HG03439 (cell line): ENCODE results near the gene C12orf57.
A peak's percentile ranks its signal among the peaks of the same experiment; 100 is the strongest.
"Not testable (repeated sequence)": the region's sequence is repeated elsewhere in the genome, so short reads cannot be mapped to it uniquely, and the experiment has no call there.

Experiments used
- ATAC-seq: cut with Tn5 transposase; IDR thresholded peaks from one replicate; pipeline ENCODE4 v1.9.1; 2021; ENCODE audit warnings: mild to moderate bottlenecking, moderate library complexity; ENCODE audit not compliant: unreplicated experiment

Gene C12orf57, protein sequence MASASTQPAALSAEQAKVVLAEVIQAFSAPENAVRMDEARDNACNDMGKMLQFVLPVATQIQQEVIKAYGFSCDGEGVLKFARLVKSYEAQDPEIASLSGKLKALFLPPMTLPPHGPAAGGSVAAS

DNA sequence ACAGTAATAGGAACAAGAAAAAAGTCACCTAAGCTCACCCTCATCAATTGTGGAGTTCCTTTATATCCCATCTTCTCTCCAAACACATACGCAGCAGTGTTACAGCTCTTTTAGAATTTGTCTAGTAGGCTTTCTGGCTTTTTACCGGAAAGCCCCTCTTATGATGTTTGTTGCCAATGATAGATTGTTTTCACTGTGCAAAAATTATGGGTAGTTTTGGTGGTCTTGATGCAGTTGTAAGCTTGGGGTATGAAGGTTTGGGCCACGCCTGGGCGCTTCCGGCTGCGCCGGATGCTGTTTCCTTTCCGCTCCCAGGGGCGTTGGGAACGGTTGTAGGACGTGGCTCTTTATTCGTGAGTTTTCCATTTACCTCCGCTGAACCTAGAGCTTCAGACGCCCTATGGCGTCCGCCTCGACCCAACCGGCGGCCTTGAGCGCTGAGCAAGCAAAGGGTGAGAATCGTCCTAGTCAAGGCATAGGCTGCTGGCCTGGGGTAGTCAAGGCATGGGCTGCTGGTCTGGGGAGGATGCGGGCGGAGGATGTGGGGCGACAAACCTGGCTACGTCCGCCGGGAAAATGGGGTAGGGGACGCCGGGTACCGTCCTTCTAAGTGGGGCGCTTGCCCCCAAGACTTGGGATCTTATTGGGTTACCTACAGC lies at the start of gene C12orf57, which contains the start of gene RNU7-1:
TSS of gene C12orf57 (plus strand) at position 301 of the 659 bp plus-strand sequence. CDS start at position 401, 100 bp downstream.
TSS of gene RNU7-1 (plus strand) at position 95 of the 659 bp plus-strand sequence.
- ATAC-seq: peak; percentile 39

DNA sequence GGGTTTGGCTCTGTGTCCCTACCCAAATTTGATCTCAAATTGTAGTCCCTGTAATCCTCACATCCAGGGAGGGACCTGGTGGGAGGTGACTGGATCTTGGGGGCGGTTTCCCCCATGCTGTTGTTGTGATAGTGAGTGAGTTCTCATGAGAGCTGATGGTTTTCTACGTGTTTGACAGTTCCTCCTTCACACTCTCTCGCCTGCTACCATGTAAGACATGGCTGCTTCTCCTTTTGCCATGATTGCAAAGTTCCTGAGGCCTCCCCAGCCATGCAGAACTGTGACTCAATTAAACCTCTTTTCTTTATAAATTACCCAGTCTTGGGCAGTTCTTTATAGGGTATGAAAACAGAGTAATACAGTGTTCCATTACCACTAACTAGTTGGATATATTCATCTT lies 49.5 kb upstream of the C12orf57 start:
- no peak for ATAC-seq

DNA sequence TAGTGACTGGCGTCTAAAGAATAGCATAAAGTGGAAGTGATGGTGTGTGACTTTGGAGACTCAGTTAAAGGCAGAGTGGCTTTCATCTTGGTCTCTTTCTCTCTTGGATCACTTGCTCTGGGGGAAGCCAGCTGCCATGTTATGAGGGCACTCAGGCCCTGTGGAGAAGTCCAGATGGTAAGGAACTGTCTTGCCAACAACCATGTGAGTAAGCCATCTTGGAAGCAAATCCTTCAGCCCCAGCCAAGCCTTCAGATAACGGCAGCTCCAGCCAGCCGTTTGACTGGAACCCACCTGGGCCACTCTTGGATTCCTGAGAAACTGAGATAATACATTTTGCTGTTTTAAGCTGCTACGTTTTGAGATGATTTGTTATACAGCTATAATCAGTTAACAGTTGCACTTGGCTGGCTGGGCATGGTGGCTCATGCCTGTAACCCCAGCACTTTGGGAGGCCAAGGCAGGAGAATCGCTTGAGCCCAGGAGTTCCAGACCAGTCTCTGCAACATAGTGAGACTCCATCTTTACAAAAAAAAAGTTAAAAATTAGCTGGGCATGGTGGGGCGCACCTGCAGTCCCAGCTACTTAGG lies 46.9 kb upstream of the C12orf57 start:
- ATAC-seq: no peak

DNA sequence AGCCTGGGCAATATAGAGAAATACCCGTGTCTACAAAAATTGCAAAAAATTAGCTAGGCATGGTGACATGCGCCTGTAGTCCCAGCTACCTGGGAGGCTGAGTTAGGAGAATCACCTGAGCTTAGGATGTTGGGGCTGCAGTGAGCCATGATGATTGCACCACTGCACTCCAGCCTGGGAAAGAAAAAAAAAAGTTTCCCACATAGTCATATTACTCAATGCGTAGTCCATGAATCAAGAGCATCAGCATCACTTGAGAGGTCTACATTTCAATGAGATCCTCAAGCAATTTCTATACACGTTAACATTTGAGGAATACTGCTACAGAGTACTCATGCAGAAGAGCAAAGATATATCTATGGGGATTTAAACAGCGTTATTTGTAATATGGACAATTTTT lies 44.4 kb upstream of the C12orf57 start:
- no peak for ATAC-seq

DNA sequence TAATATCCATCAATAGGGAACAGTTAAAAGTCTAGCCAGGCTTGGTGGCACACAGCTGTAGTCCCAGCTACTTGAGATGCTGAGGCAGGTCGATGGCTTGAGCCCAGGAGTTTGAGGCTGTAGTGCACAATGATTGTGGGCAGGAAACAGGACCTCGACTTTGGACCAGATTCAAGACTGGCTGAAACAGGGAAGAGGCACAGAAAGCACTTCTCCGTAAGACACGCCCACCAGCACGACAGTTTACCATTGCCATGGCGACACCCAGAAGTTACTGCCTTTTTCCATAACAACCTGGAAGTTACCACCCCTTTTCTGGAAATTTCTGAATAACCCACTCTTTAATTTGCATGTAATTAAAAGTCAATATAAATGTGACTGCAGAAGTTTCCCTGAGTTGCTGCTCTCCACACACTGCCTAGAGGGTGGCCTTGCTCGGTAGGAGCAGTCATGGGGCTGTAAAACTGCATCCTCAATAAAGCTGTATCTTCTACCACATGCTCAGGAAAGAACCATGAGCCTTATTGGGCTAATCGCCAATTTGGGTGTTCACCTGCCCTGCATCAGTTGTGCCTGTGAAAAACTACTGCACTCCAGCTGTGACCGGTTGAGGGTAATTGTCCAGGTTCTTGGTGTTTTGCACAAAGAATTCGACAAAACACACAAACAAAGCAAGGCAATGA lies 43.8 kb upstream of the C12orf57 start:
- ATAC-seq: no peak

DNA sequence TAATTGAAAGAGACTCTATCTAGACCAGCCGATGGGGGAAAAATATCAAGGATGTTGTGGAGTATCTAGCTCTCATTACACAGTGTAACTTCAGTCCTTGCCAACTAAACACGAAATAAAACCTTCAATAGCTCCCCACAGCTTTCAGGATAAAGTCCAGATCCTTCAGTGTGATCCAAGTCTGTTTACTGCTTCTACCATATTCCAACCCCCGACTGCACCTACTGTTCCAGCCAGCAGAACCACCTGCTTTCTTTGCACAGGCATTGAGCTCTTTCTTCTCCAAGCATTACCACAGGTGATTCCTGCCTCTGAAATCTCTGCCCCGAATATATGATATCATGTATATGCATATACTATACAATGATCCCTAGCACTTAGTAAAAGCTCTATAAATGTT lies 41.4 kb upstream of the C12orf57 start:
- ATAC-seq: no peak

DNA sequence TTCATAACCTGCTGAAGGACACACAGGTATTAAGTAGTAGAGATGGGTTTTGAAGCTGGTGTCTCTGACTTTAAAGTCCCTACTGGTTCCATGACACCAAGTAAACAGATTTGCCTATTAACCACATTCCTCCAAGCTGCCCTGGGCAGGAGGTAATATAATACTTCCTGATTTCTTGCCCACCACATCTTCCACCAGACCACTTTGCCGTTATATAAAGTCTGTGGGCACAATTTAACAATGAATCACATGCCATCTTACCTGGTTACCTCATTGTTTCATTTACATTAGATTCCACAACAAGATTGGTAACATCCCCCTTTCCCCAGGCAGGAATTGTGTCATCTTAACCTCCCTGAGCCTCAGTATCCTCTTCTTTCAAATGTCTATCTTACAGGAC lies 40.1 kb upstream of the C12orf57 start:
- no peak for ATAC-seq

DNA sequence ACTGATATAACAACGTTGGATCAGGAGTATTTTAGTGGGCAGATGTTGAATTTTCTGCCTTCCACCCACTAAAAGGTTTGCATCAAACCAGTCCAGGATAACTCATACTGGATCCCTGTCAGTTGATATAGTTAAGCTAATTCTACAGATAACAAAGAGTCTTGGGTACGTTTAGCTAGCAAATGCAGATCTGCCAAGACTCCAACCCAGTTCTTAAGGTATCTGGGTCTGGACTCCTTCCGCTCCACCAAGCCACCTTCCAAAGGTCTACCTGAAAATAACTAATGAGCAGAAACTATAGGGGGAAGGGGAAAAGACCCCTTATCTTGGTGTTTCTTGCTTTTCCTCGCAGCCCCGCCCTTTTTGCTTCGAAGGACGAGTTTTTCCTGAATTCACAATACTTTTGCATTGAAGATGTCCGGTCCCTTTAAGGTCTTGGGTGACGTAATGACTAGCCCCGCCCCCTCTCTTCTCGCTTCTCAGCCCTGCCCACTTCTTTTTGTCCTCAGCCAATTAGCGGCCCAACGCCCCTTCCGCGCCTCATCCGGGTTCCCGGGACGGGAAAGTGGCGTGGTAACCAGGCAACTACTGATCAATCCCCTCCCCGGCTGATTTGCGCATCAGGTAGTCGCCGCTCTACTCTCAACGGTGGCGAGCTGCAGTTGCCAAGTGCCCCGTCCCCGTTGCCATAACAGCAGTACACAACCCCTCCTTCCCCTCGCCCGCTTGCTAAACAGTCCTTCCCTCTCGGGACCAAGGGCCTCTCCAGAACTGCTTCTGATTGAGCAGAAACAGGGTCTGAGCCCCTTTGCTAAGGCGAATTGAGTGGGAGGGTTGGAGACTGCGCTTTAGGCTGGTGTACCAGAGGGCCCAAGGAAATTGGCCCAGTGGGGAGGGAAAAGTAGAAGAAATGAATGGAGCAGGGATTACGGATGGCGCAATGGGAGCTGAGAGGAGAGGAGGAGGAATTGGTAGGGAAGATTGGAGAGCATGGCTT lies 39.2 kb upstream of the C12orf57 start, which contains the start of gene LRRC23:
TSS of gene LRRC23 (plus strand) at position 543 of the 997 bp plus-strand sequence. CDS start 812 bp downstream, outside the sequence.
- ATAC-seq: peak; percentile 96

DNA sequence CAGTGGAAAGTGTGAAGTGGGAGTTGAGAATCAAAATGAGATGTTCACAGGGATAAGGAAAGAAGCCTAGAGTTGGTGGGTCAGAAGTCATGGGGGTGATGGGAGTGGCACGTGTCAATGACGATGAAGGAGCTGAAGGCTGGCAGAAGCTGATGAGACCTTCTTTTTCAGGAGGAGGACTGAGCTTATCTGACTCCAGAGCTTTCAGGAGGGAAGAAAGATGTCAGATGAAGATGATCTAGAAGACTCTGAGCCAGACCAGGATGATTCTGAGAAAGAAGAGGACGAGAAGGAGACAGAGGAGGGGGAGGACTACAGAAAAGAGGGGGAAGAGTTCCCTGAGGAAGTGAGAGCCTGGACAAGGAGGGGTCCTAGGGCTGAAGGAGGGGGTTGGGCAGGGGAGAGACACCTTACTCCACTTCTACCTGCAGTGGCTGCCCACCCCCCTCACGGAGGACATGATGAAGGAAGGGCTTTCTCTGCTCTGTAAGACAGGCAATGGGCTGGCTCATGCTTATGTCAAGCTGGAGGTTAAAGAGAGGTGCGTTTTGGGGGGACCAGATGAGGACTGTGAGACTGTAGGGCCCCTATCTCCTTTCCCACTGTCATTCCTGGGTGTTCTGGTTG lies 38.3 kb upstream of the C12orf57 start:
- ATAC-seq: no peak

DNA sequence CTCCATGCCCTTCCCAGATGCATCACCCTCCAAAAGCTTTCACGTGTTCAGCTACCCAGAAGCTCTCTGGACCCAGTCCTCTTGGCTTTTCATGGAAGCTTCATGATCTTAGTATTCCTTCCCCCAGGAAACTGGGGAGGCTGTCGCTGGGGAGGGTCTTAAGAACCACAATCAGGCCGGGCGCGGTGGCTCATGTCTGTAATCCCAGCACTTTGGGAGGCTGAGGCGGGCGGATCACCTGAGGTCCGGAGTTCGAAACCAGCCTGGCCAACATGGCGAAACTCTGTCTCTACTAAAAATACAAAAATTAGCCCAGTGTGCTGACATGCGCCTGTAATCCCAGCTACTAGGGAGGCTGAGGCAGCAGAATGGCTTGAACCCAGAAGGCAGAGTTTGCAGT lies 35.7 kb upstream of the C12orf57 start:
- not testable (repeated sequence) for ATAC-seq

DNA sequence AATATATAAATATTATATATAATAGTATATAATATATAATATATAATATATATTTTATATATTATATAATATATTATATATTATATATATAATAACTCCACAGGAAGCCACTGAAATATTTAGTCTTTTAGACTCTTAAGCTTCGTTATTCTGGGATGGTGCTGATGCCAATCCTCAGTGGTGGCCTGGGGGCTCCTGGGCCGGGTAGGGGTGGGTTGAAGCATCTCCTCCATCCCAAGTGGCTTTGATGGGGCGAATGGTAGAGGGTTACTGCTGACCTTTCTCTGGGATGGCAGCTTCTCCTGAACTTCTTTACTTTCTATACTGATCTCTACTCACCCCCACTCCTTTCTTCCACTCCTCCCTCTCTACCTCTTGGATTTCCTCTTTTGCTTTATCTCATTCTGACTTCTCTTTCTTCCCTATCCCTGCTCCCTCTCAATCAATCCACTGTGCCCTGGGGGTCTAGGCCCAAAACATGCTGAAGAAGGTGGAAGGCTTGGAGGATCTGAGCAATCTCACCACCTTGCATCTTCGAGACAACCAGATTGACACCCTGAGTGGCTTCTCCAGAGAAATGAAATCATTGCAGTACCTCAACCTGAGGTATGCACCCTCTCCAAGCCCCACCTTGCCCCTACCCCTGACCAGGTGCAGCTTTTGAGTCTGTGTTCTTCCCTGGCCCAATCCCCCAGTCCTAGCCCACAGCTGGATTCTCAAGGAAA lies 34.2 kb upstream of the C12orf57 start:
- no peak for ATAC-seq

DNA sequence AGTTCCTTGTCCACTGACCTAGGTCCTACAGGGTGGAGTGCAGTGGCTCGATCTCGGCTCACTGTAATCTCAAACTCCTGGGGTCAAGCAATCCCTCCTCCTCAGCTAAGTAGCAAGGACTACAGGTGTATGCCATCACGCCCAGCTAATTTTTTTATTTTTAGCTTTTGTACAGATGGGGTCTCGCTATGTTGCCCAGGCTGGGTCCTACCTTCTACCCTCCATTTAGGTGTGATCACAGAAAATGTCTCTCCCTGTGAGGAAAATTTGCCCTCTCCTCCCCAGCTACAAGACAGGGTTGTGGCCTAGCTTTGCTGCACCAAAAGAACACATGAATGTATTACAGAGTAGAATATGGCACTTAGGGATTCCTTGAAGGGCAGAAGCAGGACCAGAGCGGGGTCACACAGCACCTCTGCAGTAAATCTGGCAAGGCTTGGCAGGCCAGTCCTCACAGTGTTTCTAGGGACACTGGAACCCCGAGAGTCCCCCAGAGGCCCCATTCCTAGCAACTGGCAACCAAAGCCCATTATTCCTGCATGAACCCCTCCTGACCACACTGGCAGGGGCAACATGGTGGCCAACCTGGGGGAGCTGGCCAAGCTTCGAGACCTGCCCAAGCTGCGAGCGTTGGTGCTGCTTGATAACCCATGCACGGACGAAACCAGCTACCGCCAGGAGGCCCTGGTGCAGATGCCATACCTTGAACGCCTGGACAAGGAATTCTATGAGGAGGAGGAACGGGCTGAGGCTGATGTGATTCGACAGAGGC lies 31.5 kb upstream of the C12orf57 start:
- no peak for ATAC-seq

DNA sequence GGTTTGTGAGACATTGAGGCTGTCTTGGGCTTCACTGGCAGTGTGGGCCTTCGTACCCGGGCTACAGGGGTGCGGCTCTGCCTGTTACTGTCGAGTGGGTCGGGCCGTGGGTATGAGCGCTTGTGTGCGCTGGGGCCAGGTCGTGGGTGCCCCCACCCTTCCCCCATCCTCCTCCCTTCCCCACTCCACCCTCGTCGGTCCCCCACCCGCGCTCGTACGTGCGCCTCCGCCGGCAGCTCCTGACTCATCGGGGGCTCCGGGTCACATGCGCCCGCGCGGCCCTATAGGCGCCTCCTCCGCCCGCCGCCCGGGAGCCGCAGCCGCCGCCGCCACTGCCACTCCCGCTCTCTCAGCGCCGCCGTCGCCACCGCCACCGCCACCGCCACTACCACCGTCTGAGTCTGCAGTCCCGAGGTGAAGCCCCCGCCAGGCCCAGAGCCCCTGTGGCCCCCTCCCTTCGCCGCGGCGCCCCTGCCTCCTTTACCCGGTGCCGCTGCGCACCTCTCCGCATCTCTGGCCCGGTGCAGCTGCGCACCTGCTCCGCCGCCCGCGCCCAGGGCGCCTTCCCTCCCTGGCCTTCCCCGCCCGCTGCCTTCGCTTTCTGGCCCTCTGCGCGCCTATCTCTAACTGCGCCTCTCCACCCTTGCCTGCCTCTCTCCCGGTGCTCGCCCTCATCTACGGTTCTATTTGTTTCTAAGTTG lies 29.4 kb upstream of the C12orf57 start, which contains the start of gene ENO2:
TSS of gene ENO2 (plus strand) at position 335 of the 701 bp plus-strand sequence. CDS start 1,253 bp downstream, outside the sequence.
- ATAC-seq: peak; percentile 67

DNA sequence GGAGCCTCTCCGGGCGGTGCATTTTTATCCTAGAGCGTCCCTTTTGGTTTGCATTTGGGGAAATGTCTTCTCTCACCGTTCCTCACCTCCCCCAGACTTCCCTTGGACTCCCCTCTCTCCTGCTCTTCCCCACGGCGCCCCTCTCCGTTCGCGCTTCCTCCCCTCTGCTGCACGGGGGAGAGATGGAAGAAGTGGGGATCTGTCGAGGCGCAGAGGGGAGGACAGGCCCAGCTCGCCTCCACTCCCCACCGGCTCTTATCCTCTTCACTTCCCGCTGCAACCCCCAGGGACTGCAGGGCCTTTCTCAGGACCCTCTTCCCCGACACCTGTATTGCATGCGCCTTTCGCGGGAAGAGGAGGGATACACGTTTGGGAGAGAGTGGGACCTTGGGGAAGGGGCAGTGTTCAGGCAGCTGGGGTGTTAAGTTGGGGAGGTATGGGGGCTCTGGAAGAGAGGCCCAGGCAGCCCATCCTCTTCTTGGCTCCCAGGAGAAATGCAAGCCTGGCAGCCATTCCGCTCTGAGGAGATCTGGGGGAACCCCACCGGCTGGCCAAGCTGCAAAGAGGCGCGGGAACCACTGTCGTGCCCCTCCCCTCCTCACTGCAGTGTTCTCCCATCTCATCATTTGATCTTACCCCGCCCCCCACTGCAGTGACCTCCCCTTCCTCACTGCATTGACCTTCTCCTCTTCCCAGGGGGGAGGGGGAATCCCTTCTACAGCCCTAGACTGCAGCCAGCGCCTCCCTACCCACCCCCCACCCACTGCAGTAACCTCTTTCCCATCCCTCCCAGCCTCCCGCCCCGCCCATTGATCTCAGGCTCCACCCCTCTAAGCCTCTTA lies 28.7 kb upstream of the C12orf57 start:
- no peak for ATAC-seq

DNA sequence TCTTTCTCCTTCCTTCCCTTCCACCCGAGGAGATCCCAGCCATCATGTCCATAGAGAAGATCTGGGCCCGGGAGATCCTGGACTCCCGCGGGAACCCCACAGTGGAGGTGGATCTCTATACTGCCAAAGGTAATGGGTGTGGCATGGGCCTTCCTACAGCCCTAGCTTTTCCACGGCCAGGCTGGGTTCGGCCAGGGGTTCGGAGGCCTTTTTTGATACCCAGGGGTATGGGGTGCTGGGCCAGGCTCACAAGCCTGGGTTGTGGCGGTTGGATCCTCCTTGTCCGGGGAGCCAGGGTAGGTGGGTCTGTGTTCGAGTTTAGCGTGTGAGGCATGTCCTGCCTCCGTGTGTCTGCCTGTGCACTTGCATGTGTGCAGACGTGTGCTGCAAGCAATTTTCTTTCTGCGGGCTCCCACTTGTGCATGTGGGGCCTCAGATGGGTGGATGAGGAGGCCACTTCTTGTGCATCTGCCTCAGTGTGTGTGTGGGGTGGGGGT lies 28.0 kb upstream of the C12orf57 start:
- no peak for ATAC-seq

DNA sequence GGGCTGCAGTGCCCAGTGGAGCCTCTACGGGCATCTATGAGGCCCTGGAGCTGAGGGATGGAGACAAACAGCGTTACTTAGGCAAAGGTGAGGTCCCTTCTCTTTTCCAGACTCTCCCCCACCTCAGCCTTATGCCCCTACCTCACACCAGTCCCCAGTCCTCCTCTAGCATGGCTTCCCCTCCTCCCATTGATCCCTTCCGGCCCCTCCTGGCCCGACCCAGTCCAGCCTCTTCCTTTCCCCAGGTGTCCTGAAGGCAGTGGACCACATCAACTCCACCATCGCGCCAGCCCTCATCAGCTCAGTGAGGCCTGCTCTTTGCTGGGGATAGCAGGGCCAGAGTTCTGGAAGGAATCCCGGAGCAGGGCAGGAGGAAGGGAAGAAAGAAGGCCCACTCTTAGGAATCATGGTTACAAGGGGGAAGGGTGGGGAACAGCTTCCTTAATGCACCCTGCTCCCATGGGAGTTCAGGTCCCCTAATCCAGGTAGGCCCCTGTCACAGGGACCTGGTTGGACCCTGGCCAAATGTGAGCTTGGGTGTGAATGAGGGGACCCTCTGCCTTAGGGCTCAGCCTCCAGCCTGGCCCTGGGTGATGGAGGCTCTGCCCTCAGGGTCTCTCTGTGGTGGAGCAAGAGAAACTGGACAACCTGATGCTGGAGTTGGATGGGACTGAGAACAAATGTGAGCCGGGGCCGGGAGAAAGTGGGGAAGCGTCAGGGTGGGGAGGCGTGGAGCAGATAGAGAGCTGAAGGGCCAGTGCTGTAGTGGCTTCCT lies 27.2 kb upstream of the C12orf57 start:
- ATAC-seq: no peak
